ENCODE data around the gene RIN2. TPM values are rescaled to one million over a fixed set of nuclear protein-coding genes. Genes with fewer than 3 reads are reported as not detected.
A peak's percentile ranks its signal among the peaks of the same experiment; 100 is the strongest.

The RIN2 gene
- total RNA-seq, 1 donor from 2014 or later: 21.2 TPM

DNA sequence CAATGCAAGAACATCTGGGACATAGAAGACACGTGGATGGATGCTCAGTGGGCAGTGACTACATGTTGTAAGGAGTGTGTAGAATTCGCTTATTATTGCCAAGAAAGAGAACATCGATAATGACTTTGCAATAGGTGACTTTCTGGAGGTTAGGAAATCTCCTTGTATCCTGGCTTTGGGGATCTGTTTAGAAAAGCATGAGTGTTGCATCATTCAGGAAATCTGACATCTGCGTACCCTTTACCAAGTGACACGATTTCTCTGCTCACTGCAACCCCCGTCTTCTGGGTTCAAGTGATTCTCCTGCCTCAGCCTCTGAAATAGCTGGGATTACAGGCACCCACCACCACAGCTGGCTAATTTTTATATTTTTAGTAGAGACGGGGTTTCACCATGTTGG lies 23.2 kb downstream of the RIN2 start:
- H3K9me3 Mint-ChIP-seq (ENCODE audit: unreplicated experiment): no peaks in the 10 kb centered on the region
- no peaks in the 10 kb centered on the region for H3K27me3 Mint-ChIP-seq (ENCODE audit: low read depth, unreplicated experiment)
- peaks cover 36% of the 10 kb centered on the region for H3K4me1 Mint-ChIP-seq (ENCODE audit: low read depth, unreplicated experiment)

GRCh38 chr20:19782669-19783068 lies 24.6 kb downstream of the RIN2 start:
- Histone ChIP-seq H3K27me3 (ENCODE audit: insufficient read depth, low read length) (no peaks in the 10 kb centered on the region), H3K27ac (ENCODE audit: low read depth, low read length) (no peak overlapping the region), H3K9me3 (ENCODE audit: insufficient read depth, low read depth, low read length) (no peaks in the 10 kb centered on the region), H3K4me1 (ENCODE audit: insufficient read depth, low read length) (peaks cover 34% of the 10 kb centered on the region), H3K79me2 (ENCODE audit: insufficient read depth, low read length) (no peaks in the 10 kb centered on the region), H2AFZ (ENCODE audit: low read depth, low read length) (no peak overlapping the region), H4K20me1 (ENCODE audit: insufficient read depth, low read length) (no peaks in the 10 kb centered on the region), H3K9ac (ENCODE audit: low read length) (no peak overlapping the region), H3K36me3 (ENCODE audit: insufficient read depth, low read length) (no peaks in the 10 kb centered on the region), H3K4me2 (ENCODE audit: low read length) (no peak overlapping the region), H3K4me3 (ENCODE audit: insufficient read depth, low read depth, low read length) (no peak overlapping the region)
- Mint-ChIP-seq H3K9me3 (ENCODE audit: unreplicated experiment) (no peaks in the 10 kb centered on the region), H3K27ac (ENCODE audit: unreplicated experiment) (no peak overlapping the region), H3K4me3 (ENCODE audit: unreplicated experiment) (no peak overlapping the region), H3K36me3 (ENCODE audit: low read depth, unreplicated experiment) (no peaks in the 10 kb centered on the region), H3K27me3 (ENCODE audit: low read depth, unreplicated experiment) (no peaks in the 10 kb centered on the region), H3K4me1 (ENCODE audit: low read depth, unreplicated experiment) (peaks cover 42% of the 10 kb centered on the region)
- TF ChIP-seq CTCF (IDR thresholded peaks at IDR 0.05; ENCODE audit: insufficient read depth, low read depth, low read length) (no peak), EZH2 (IDR thresholded peaks at IDR 0.05; ENCODE audit: insufficient read depth, low read length) (no peak)
- DNase-seq (ENCODE audit: low read depth) (no peak), FAIRE-seq (no peak)

More for the DNA sequence above, 23.2 kb downstream of the RIN2 start:
- no peaks in the 10 kb centered on the region for H3K27me3 ChIP-seq (ENCODE audit: insufficient read depth, low read length)
- no peak for TF ChIP-seq EZH2 (IDR thresholded peaks at IDR 0.05; ENCODE audit: insufficient read depth, low read length)
- TF ChIP-seq CTCF (IDR thresholded peaks at IDR 0.05; ENCODE audit: insufficient read depth, low read depth, low read length): no peak
- no peak overlapping the region for H2AFZ ChIP-seq (ENCODE audit: low read depth, low read length)
- no peaks in the 10 kb centered on the region for H3K9me3 ChIP-seq (ENCODE audit: insufficient read depth, low read depth, low read length)
- peaks cover 2% of the 10 kb centered on the region for H3K36me3 Mint-ChIP-seq (ENCODE audit: low read depth, unreplicated experiment)
- peaks cover 27% of the 10 kb centered on the region for H3K4me1 ChIP-seq (ENCODE audit: insufficient read depth, low read length)
- no peak overlapping the region for H3K27ac Mint-ChIP-seq (ENCODE audit: unreplicated experiment)
- no peak for FAIRE-seq
- H3K4me3 ChIP-seq (ENCODE audit: insufficient read depth, low read depth, low read length): no peak overlapping the region
- H3K27ac ChIP-seq (ENCODE audit: low read depth, low read length): no peak overlapping the region
- no peak for DNase-seq (ENCODE audit: low read depth)
- H4K20me1 ChIP-seq (ENCODE audit: insufficient read depth, low read length): no peaks in the 10 kb centered on the region
- no peaks in the 10 kb centered on the region for H3K79me2 ChIP-seq (ENCODE audit: insufficient read depth, low read length)
- no peak overlapping the region for H3K4me2 ChIP-seq (ENCODE audit: low read length)
- no peak overlapping the region for H3K4me3 Mint-ChIP-seq (ENCODE audit: unreplicated experiment)
- no peaks in the 10 kb centered on the region for H3K36me3 ChIP-seq (ENCODE audit: insufficient read depth, low read length)
- no peak overlapping the region for H3K9ac ChIP-seq (ENCODE audit: low read length)

DNA sequence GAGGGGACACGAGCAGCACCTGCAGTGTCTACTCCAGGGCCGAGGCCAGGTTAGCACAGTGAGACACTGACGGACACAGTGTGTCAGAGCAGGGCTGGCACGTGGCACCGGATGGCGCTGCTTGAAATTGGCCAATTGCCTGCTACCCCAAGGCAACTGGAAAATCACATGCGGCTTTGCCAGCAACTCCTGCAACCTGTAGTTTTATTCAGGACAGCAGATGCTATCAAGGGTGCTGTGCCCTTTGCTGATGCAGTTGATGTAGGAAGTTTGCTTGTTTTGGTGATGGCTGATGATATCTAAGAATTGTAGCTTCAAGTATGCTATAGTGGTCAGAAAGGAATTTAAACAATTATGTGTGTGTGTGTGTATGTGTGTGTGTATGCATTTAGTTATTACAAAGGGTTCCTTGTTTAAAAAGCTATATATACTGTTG lies 25.9 kb downstream of the RIN2 start:
- Histone ChIP-seq H3K9me3 (ENCODE audit: insufficient read depth, low read depth, low read length) (no peaks in the 10 kb centered on the region), H3K9ac (ENCODE audit: low read length) (peak overlapping the region; percentile 72), H3K4me1 (ENCODE audit: insufficient read depth, low read length) (peaks cover 34% of the 10 kb centered on the region), H3K36me3 (ENCODE audit: insufficient read depth, low read length) (no peaks in the 10 kb centered on the region), H4K20me1 (ENCODE audit: insufficient read depth, low read length) (no peaks in the 10 kb centered on the region), H3K27me3 (ENCODE audit: insufficient read depth, low read length) (no peaks in the 10 kb centered on the region), H2AFZ (ENCODE audit: low read depth, low read length) (peak overlapping the region; percentile 36), H3K4me3 (ENCODE audit: insufficient read depth, low read depth, low read length) (no peak overlapping the region), H3K27ac (ENCODE audit: low read depth, low read length) (peak overlapping the region; percentile 85), H3K4me2 (ENCODE audit: low read length) (peak overlapping the region; percentile 74), H3K79me2 (ENCODE audit: insufficient read depth, low read length) (no peaks in the 10 kb centered on the region)
- no peak for TF ChIP-seq CTCF (IDR thresholded peaks at IDR 0.05; ENCODE audit: insufficient read depth, low read depth, low read length)
- no peak for TF ChIP-seq EZH2 (IDR thresholded peaks at IDR 0.05; ENCODE audit: insufficient read depth, low read length)
- Mint-ChIP-seq H3K36me3 (ENCODE audit: low read depth, unreplicated experiment) (no peaks in the 10 kb centered on the region), H3K9me3 (ENCODE audit: unreplicated experiment) (no peaks in the 10 kb centered on the region), H3K4me3 (ENCODE audit: unreplicated experiment) (no peak overlapping the region), H3K27me3 (ENCODE audit: low read depth, unreplicated experiment) (no peaks in the 10 kb centered on the region), H3K27ac (ENCODE audit: unreplicated experiment) (peak overlapping the region; percentile 96), H3K4me1 (ENCODE audit: low read depth, unreplicated experiment) (peaks cover 45% of the 10 kb centered on the region)
- FAIRE-seq: peak; percentile 9
- peak; percentile 87 for DNase-seq (ENCODE audit: low read depth)

Measured in astrocyte (in vitro differentiated cells and primary cell).